ENCODE data around the gene ANO4. TPM values are rescaled to one million over a fixed set of nuclear protein-coding genes. Genes with fewer than 3 reads are reported as not detected.
"Not testable (repeated sequence)": the region's sequence is repeated elsewhere in the genome, so short reads cannot be mapped to it uniquely, and the experiment has no call there.

Gene ANO4
- total RNA-seq, 1 donor from 2014 or later: 0.32 TPM

GRCh38 chr12:100976735-100977134 is 182.2 kb downstream of the ANO4 start:
- ATAC-seq: no peak
- no peak for DNase-seq
- intact Hi-C loops (cut with micrococcal nuclease): no loop called here

- ATAC-seq (no peak), DNase-seq (no peak)
- intact Hi-C loops (cut with micrococcal nuclease): no loop called here
These were observed 186.3 kb downstream of the ANO4 start for GRCh38 chr12:100980856-100981255.

GRCh38 chr12:100982511-100983183 is 188.1 kb downstream of the ANO4 start:
- ATAC-seq (no peak), DNase-seq (no peak)
- intact Hi-C loops (cut with micrococcal nuclease): no loop called here

GRCh38 chr12:100984796-100985195 is 190.2 kb downstream of the ANO4 start:
- no peak for ATAC-seq
- DNase-seq: no peak
- intact Hi-C loops (cut with micrococcal nuclease): no loop called here

GRCh38 chr12:100986595-100987547 is 192.3 kb downstream of the ANO4 start:
- intact Hi-C loops (cut with micrococcal nuclease): no loop called here

GRCh38 chr12:100987552-100988521 is 193.3 kb downstream of the ANO4 start:
- DNase-seq (no peak), ATAC-seq (no peak)
- intact Hi-C loops (cut with micrococcal nuclease): no loop called here

More at GRCh38 chr12:100986595-100987547, 192.3 kb downstream of the ANO4 start:
- DNase-seq: no peak
- ATAC-seq: peak; percentile 12

- intact Hi-C loops (cut with micrococcal nuclease); DNase-seq; ATAC-seq: not testable (repeated sequence)
These were observed 194.9 kb downstream of the ANO4 start for GRCh38 chr12:100989509-100989908.

- ATAC-seq: no peak
- intact Hi-C loops (cut with micrococcal nuclease): no loop called here
- no peak for DNase-seq
These were observed 196.5 kb downstream of the ANO4 start for GRCh38 chr12:100991102-100991501.

GRCh38 chr12:100992194-100992593 is 197.6 kb downstream of the ANO4 start:
- intact Hi-C loops (cut with micrococcal nuclease): no loop called here
- DNase-seq: no peak
- no peak for ATAC-seq

GRCh38 chr12:100993916-100994450 is 199.4 kb downstream of the ANO4 start:
- ATAC-seq (no peak), DNase-seq (no peak)
- intact Hi-C loops (cut with micrococcal nuclease): no loop called here

- ATAC-seq: no peak
- DNase-seq: no peak
- intact Hi-C loops (cut with micrococcal nuclease): no loop called here
These were observed 200.6 kb downstream of the ANO4 start for GRCh38 chr12:100995201-100995600.

GRCh38 chr12:100995771-100996170 is 201.2 kb downstream of the ANO4 start:
- intact Hi-C loops (cut with micrococcal nuclease): no loop called here
- DNase-seq (no peak), ATAC-seq (no peak)

GRCh38 chr12:101001669-101002068 is 207.1 kb downstream of the ANO4 start:
- DNase-seq (no peak), ATAC-seq (no peak)
- intact Hi-C loops (cut with micrococcal nuclease): no loop called here

GRCh38 chr12:101002696-101003419 is 208.3 kb downstream of the ANO4 start:
- ATAC-seq: no peak
- intact Hi-C loops (cut with micrococcal nuclease): no loop called here
- no peak for DNase-seq

- ATAC-seq (no peak), DNase-seq (no peak)
- intact Hi-C loops (cut with micrococcal nuclease): no loop called here
These were observed 210.3 kb downstream of the ANO4 start for GRCh38 chr12:101004898-101005297.

GRCh38 chr12:101009274-101009673 is 214.7 kb downstream of the ANO4 start:
- no peak for ATAC-seq
- no peak for DNase-seq
- intact Hi-C loops (cut with micrococcal nuclease): no loop called here

GRCh38 chr12:101010896-101011295 is 216.3 kb downstream of the ANO4 start:
- no peak for DNase-seq
- intact Hi-C loops (cut with micrococcal nuclease): no loop called here

GRCh38 chr12:101013993-101014392 is 219.4 kb downstream of the ANO4 start:
- ATAC-seq: no peak
- intact Hi-C loops (cut with micrococcal nuclease): no loop called here
- no peak for DNase-seq

More at GRCh38 chr12:101010896-101011295, 216.3 kb downstream of the ANO4 start:
- no peak for ATAC-seq

Data from left ventricle myocardium superior (tissue), 1 donor.